Stimulated activated CD8-positive, alpha-beta memory T cell treated with anti-CD3 and anti-CD28 coated beads, Interleukin-12 subunit alpha, Interleukin-12 subunit beta, amount 100 ng/mL, for 4 hours (primary cell): ENCODE results near the gene ARMH3.

Experiments used
- DNase-seq: peaks from one replicate; pipeline ENCODE4 v3.0.0-alpha.2; 2020; ENCODE audit warnings: low read depth

The ARMH3 gene

DNA sequence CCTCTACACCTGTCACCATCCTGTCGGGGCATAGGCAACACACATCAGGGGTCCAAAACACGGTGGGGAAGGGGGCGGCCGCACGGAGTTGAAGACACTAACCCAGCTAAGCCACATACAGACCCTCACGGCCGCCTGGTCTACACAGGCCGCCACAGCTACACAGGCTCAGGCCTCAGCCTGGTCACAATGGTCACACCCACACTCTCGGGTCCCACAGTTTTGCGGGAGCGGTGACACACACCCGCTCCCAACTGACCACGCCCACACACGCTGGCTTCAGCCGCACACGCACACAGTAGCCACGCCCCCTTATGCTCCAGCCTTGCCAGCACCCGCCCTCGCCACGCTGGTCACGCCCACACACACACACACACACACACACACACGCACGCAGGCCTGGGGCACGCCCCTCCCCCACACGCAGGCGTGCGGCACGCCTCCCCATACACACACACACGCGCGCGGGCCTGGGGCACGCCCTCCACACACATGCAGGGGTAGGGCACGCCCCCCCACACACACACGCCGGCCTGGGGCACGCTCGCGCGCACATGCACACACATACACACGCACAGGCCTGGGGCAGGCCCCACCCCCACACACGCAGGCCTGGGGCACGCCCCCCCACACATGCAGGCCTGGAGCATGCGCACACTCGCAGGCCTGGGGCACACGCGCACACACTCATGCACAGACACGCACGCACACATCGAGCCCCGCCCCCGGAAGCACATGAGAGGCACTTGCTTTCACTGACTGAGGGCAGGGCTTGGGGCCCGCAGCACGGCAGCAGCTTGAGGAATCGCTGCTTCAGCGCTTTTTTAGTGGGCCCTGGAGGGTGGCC lies 225.4 kb downstream of the ARMH3 start:
- peak; percentile 87 for DNase-seq

DNA sequence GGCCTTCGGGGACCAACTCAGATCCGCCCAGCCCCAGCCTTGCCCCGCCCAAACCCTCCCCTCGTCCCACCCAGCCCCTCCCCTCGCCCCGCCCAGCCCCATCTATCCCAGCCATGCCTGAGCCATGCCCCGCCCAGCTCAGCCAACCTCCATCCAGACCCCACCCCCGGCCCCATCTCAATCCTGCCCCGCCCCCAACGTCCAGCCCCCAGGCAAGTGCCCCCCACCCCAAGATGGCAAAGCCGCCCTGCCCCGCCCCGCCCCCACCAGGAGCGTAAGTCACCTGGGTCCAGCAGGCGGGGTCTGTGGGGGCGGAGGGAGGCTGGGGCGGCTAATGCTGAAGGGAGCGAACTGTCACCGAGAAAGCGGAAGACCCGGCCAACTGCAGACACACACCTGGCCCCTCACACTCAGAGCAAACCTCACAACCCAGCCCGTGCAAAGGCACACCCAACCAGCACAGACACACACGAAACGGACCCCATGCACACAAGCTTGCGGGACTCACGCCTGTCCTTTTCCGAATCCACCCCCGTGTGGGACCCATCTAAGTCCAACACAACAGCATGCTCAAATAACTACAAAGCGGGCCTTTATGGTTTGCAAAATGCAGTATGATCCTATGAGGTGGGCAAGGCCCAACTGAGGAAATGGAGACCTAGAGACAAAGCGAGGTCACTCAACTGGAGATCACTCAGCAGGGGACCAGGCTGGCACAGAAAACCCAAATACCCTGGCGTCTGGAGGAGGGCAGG lies 226.2 kb downstream of the ARMH3 start:
- no peak for DNase-seq

DNA sequence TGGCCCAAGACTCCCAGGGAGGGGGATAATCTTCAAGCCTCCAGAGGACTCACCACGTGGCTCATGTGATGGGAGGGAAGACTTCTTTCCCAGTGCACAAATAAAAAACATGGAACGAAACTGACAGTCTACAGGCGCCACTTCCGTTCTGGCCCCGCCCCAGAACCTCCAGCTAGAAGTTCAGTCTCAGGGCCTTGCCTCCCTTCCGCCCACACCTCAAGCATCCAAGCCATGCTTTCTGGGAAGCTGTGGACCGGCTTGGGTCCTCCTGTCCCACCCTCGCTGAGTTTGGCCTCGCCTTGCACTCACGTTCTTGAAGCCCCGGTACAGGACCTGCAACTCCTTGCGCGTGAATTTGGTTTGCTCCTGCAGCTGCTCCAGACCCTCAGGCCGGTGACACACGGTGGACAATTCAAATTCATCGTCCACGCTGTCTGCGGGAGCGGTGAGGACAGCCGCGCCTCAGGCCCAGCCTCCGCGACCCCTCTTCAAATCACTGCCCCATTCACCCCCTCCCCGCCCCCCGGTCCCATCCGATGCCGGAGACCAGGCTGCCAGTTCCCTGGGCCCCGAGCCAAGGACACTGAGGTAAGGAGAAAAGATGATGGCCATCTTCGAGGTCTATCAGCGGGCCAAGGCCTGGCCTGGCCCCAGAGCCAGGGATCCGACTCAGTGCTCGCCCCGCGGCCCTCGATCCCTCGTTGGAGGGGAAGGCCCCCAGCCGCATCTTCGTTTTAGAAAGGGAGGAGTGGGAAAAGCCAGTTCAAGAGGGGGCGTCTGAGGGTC lies 227.0 kb downstream of the ARMH3 start:
- no peak for DNase-seq

DNA sequence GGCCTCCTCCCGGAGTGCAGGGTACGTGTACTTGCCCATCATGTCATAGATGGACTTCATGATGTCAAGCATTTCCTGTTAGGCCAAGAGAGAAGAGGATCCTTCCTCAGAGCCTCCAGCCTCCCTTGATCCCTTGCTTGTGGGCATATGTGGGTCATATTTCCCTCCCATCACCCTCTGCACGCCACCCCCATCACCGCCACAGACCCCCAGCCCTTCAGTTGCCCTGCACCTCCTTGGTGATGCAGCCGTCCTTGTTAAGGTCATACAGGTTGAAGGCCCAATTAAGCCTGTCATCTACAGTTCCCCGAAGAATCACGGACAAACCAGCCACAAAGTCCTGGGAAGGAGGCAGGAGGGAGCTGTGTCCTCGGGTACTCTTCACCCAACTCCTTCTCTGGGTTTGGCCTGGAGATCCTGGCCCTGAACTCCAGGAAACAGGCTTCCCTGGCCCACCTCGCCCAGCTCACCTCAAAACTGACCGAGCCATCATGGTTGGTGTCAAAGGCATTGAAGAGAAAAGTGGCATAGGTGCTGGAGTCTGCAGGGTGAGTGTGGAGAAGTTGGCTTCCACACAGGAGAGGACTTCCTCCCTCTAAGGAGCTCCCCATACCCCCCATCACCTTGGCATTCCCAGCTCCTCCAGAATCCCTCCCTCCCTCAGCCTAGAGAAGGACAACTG lies 227.9 kb downstream of the ARMH3 start:
- DNase-seq = no peak

DNA sequence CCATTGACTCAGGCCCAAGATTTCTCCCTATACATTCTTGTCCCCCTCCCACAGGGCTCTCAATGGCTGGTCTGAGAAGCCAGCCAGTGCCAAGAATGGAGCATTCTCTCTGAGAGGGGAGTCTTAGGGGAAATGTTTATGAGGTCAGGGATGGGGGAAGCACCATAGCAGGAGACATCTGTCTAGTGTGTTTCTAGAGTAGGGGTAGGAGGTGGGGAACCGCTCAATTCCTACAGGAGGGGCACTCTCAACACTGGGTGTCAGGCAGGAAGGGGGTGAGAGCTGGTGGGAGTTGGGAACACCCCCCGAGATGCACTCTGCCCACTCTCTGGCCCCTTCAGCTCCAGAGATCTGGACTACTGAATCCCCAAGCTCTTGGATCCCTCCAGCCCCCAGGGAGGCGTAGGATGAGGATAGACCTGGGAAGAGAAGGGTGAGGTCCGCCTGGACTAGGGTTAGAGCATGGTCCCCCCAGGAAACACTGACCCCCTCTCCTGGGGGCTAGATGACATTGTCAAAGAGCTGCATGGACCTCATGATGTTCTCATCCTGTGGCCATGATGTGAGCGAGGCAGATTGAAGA lies 229.0 kb downstream of the ARMH3 start:
- DNase-seq = no peak

DNA sequence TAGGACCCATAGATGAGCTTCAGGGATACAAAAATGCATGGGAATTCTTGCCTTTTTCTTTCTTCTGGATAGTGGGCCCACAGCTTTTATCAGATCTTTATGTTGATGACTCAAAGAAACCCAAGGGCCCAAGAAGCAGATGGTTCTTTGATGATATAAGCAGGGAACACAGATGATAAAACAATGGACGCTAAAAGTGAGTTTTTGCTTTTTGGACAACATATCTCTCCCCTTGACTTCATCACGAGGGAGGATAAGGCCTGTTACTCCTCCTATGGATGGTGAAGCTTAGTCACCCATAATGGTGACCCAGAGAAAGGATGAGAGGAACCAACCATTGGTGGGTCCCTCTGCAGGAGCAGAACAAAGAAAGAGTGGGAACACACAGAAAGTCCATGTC lies 231.2 kb downstream of the ARMH3 start:
- DNase-seq = no peak

DNA sequence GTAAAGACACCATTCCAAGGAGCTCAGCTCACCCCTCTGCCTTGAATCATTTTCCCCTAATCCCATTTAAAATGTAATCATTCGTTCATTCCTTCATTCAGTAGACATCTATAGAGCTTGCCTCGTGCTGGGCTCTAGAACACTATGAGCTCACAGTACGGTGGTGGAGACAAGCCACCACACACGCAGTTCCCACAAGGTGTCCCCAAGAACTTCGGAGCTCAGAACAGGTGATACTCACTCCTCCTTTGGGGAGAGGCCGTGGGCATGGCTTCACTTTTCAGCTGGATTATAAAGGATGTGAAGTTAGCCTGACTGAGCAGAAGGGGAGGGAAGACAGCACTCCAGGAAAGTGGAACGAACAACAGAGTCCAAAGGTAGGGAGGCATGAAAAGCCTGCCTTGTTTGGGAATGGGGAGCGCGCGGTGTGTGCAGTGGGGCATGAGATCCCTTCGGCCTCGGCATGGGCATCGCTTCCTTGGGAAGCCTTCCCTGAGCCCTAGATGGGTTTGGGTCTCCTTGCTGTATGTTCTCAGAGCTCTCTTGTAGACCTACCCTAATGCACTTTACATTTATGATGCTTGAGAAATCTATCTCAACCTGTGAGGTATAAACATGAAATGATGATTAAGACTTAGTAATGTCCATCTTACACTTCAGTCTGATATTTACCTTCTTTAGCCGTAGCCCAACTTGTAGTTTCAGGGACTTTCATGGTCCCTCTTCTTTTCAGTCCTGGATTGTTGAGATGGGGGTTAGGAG lies 236.9 kb downstream of the ARMH3 start:
- DNase-seq = no peak

DNA sequence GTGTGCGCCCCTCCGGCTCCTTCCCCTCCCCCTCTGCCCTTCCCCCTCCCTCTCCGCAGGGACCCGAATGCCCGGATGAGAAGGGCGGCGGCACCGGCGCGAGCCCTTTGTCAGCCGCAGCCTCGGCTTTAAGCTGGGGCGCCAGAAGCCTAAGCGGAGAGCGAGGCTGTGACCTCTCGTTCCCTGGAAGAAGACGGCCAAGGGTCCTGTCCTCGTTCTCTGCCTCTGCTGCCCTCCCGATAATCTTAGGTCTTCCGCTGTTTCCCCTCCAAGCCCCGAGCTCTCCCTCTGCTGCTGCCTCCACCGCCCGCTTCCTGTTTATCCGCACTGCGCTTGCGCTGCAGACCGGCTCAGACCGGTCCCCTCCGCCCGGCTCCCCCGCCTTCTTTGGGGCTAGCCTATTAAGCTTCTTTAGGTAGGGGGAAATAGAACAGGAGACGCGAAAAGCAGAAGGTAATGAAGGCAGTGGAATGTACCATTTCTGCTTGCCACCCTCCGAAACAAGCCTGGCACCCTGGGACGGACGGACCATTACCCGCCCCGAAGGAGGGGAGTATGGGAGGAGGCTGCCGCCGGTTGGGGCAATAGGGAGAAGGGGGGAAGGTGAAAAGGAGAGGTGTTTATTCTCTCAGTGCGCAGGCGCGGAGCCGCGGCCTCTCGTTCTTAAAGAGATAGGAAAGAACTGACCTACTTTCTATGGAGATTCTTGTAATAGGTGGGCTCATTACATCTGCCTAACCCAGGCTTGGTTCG lies 237.7 kb downstream of the ARMH3 start, which contains the start of gene OGA:
Gene OGA, minus strand, starts transcription at position 326 of the 753 bp plus-strand sequence. CDS start 422 bp downstream, outside the sequence.
- DNase-seq = peak; percentile 94

DNA sequence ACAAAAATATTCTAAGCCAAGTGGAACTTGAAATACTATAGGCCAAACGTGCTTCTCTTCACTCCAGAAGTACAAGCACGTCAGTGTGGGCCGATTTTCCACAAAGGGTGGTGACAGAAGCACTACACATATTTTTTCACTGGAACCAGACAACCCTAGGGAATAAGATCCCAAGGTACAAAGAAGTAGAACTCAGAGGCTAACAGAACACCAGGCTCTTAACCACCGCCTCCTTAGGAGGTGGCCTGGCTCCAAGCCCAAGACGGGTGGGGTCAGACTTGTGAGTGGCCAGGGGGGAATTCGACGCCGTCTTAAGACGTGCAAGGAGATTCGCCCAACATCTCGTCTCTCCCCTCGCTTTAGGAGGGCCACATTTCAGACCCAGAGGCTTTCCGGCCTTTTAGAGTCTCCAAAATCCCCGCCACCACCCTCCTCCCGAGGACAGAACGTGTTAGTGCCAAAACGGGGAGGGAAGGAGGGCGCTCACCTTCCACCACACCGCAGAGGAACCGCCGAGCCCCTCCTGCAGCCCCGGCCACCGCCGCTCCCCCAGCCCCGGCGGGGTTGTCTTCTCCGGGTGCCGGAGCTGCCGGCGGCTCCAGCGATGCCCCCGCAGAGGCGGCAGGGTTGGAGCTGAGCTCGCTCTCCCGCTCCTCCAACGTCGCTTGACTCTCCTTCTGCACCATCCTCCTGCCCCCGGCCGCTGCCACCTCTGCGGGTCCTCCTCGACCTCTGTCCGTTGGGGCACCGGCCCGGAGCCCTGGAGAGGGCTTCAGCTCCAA lies 238.4 kb downstream of the ARMH3 start:
- DNase-seq = no peak

DNA sequence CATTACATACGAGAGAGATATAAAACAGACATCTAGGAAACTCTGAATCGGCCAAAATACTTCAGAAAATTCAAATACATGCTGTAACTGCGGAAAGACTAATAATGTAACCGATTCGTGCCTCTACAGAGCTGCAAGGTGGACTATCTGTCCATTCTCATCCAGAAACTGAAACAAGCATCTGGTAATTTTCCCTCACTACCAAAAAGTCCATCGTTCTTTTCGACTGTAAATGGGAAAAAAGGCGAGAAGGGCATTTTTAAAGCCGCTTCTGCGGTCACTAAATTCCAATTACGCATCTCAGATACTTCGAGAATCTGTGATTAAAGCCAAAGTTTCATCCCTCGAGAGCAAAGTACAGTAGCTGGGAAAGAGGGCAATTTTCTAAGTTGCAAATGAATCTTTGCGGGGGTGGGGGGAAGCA lies 239.0 kb downstream of the ARMH3 start:
- DNase-seq = no peak

DNA sequence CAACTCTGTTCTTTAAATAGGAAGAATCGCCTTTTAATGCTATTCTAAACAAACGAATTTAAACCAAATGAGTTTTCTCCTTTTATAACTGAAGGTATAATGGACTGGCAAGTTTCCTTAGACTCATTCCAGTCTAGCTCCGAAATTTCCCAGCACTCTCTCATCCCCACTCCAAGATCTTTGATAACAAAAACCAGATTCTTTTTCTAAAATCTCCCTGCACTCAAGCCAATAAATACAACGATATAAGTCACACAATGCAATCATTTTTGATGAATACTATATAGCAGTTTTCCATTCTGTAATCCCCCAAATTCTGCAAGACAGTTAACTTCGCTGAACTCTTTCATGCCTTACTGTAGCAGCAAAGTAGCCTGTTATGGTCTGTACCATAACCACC lies 239.6 kb downstream of the ARMH3 start:
- no peak for DNase-seq

DNA sequence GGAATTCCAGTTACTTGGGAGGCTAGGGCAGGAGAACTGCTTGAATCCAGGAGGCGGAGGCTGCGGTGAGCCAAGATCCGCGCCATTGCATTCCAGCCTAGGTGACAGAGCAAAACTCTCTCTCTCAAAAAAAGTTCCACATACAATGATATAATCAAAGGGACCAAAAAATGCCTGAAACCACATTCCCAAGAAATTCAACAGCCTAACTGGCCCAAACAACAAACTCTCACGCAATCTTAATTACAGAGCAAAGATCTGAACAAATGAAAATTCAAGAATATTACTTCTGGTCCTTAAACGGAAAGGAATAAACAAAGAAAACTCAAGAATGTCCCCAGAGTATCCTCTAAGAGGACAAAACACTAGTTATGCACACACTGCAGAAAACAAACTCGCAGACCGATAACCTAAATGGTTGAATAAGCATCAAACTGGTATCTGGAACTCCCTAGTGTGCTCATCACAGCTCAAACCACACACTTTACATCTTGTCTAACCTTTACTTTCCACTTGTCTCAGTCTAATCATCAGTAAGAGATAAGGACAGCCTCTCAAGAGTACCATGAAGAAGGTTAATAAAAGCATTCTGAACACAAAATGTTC lies 241.4 kb downstream of the ARMH3 start:
- no peak for DNase-seq

DNA sequence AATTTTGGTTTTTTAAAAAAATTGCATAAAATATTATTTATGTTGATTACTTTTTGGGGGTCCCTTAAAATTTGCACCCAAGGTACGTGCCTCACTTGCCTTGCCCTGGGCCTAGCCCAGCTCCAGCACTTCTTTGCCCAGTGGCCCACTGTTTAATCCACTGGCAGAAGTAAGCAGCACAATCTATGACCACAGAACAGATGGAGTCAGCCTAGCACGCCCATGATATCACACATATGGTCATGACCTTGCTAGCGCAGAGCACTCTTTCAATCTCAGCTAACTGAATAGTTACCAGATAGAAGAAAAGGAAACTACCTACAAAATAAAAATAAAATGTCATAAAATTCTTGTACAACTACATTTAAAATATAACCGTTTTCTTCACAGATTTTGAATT lies 243.4 kb downstream of the ARMH3 start:
- no peak for DNase-seq

DNA sequence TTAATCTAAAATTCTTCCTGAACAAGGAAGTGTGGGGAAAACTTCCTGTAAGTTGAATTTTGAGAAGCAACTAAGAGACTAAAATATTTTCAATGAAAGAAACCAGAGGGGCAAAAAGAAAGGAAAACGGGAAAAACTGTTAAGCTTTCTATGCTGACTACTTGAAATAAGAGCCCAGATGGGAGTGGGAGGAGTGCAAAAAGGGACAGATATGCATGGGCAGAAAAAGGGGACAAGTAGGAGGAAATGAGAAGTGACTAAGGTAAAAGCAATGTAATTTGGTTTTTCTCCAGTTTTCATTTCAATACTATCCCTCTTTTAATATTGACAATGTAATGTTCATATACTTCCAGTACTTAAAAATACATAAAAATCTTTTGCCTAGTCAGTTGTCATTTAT lies 248.8 kb downstream of the ARMH3 start:
- no peak for DNase-seq

DNA sequence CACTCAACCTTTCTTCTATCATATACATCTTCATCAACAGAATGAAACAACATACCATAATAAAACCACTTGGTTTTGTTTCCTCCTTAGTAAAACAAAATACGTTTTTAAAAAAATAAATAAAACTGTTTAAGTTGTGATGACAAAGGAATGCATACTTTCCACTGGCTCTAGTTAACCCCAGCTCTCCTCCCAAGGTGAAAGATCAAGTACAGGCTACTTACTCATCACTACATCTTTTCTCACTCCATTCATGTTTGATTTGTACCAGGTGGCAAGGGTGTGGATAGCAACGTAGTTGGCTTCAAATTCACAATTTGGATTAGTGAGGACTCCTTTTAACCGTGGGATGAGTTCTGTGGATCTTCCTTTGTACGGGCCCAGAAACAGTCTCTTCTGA lies 252.5 kb downstream of the ARMH3 start:
- DNase-seq = no peak

DNA sequence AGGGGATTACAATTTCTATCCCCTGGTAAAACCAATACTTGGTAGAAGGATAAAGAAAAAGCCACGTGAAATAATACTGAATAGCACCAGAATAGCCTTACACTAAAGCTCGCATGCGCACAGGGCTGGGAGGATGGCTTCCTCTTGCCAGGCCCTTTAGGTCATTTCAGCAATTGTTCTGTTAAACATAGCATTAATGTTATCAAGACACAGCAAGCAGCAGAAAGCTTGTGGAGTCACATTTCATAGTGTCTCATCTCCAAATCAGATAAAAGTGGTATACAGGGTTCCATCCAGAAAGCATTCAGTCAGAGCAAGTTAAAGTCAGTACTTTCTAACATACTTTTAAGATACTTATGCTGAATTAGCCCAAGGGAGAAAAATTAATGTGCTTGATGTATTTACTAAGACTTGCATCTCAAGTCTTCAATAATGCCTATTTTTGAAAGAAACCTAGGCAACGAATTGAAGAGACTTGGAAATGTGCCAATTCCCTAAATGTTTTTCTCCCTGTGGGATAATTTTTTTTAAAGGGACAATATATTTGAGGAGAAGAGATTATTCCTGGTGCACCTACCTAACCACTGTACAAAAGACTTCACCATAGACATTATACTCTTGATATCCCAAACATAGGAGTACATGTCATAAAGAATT lies 258.4 kb downstream of the ARMH3 start:
- no peak for DNase-seq
